Liver (tissue), 9 donors: Measurements from ENCODE around the gene COX18. TPM values are rescaled to one million over a fixed set of nuclear protein-coding genes. Genes with fewer than 3 reads are reported as not detected.
A peak's percentile ranks its signal among the peaks of the same experiment; 100 is the strongest.

Experiments
- DNase-seq: peaks from one replicate; pipeline ENCODE4 v3.0.0-alpha.2; 2017; ENCODE audit warnings: low spot score
- H3K27ac ChIP-seq, 2 donors: one replicate each; pipeline ENCODE4 v1.7.0; 2013; ENCODE audit warnings: inconsistent platforms in 2 of 2, low read length in 2 of 2, control low read depth in 1 of 2, low read depth in 1 of 2, mild to moderate bottlenecking in 1 of 2
- H3K27me3 ChIP-seq, 4 donors: one replicate each; pipeline versions ENCODE4 v1.6.1 to v1.7.0; 2013; ENCODE audit warnings: low read length in 3 of 4, inconsistent platforms in 1 of 4, mild to moderate bottlenecking in 1 of 4, moderate library complexity in 1 of 4; ENCODE audit not compliant: control insufficient read depth in 4 of 4, insufficient read depth in 4 of 4
- H3K36me3 ChIP-seq, 4 donors: one replicate each; pipeline versions ENCODE4 v1.6.1 to v1.7.0; 2013; ENCODE audit warnings: low read length in 3 of 4, mild to moderate bottlenecking in 3 of 4, low read depth in 1 of 4, moderate library complexity in 1 of 4; ENCODE audit not compliant: control insufficient read depth in 4 of 4, insufficient read depth in 3 of 4
- H3K4me1 ChIP-seq, 4 donors: one replicate each; pipeline versions ENCODE4 v1.6.1 to v1.7.0; 2013; ENCODE audit warnings: low read length in 3 of 4, mild to moderate bottlenecking in 3 of 4, moderate library complexity in 1 of 4; ENCODE audit not compliant: control insufficient read depth in 4 of 4, insufficient read depth in 4 of 4
- H3K4me3 ChIP-seq, 3 donors: one replicate each; pipeline versions ENCODE4 v1.6.1 to v1.7.0; 2013; ENCODE audit warnings: low read length in 3 of 3, control low read depth in 1 of 3, low read depth in 1 of 3, mild to moderate bottlenecking in 1 of 3
- H3K9ac ChIP-seq, 2 donors: one replicate each; pipeline ENCODE4 v1.7.0; 2013; ENCODE audit warnings: low read length in 2 of 2, mild to moderate bottlenecking in 2 of 2, moderate library complexity in 2 of 2, control low read depth in 1 of 2, low read depth in 1 of 2
- H3K9me3 ChIP-seq, 4 donors: one replicate each; pipeline versions ENCODE4 v1.6.1 to v1.7.0; 2013; ENCODE audit warnings: low read length in 3 of 4; ENCODE audit not compliant: control insufficient read depth in 4 of 4
- EGR1 ChIP-seq, 2 donors: IDR thresholded peaks; 2 replicates each; pipeline ENCODE4 v1.6.1; 2016 to 2018; ENCODE audit warnings: antibody characterized with exemption in 2 of 2, low read depth in 2 of 2
- FOXA1 ChIP-seq: IDR thresholded peaks from 2 replicates; pipeline ENCODE4 v1.6.1; 2016; ENCODE audit warnings: antibody characterized with exemption
- FOXA2 ChIP-seq: IDR thresholded peaks from 2 replicates; pipeline ENCODE4 v1.6.1; 2016; ENCODE audit warnings: antibody characterized with exemption
- GABPA ChIP-seq, 2 donors: IDR thresholded peaks in 1 of 2; conservative IDR thresholded peaks in 1 of 2; 2 replicates each; pipeline ENCODE4 v1.6.1; 2016; ENCODE audit warnings: antibody characterized with exemption in 2 of 2, mild to moderate bottlenecking in 1 of 2, moderate library complexity in 1 of 2
- HNF4A ChIP-seq, 2 donors: conservative IDR thresholded peaks; 2 replicates each; pipeline ENCODE4 v1.6.1; 2016; ENCODE audit warnings: antibody characterized with exemption in 2 of 2, mild to moderate bottlenecking in 2 of 2
- HNF4G ChIP-seq: IDR thresholded peaks from 2 replicates; pipeline ENCODE4 v1.6.1; 2016; ENCODE audit warnings: antibody characterized with exemption
- JUND ChIP-seq, 2 donors: IDR thresholded peaks; 2 replicates each; pipeline ENCODE4 v1.6.1; 2016; ENCODE audit warnings: antibody characterized with exemption in 2 of 2
- MAX ChIP-seq: IDR thresholded peaks from 2 replicates; pipeline ENCODE4 v1.6.1; 2016; ENCODE audit warnings: antibody characterized with exemption
- RAD21 ChIP-seq, 2 donors: IDR thresholded peaks; 2 replicates each; pipeline ENCODE4 v1.6.1; 2016; ENCODE audit warnings: antibody characterized with exemption in 2 of 2, mild to moderate bottlenecking in 2 of 2
- SP1 ChIP-seq: IDR thresholded peaks from 2 replicates; pipeline ENCODE4 v1.6.1; 2018; ENCODE audit warnings: antibody characterized with exemption, mild to moderate bottlenecking
- YY1 ChIP-seq: IDR thresholded peaks from 2 replicates; pipeline ENCODE4 v1.6.1; 2016; ENCODE audit warnings: antibody characterized with exemption, mild to moderate bottlenecking
- WGBS: extraction: QIAGEN DNeasy Blood & Tissue Kit; methylation state at CpG from one replicate; pipeline ENCODE4 v1.1.7; 2013; 5-methylcytosine and 5-hydroxymethylcytosine counted together
- polyA plus RNA-seq, 2 donors: library from polyadenylated mRNA; stranded (reverse) in 1 of 2; unstranded in 1 of 2; fragments of 200-250 nt in 1 of 2; fragments of >200 nt in 1 of 2; fragmentation: Nextera tagmentation in 1 of 2; extraction: Ambion mirVana in 1 of 2; gene quantifications; one replicate each; pipeline versions ENCODE4 v1.2.1 to v1.2.3, GENCODE V29; 2013 to 2015
- total RNA-seq, 2 donors: library from RNA; depleted of rRNA; stranded (reverse); fragments of >200 nt; gene quantifications; one replicate each; pipeline ENCODE4 v1.2.3, GENCODE V29; 2014
- TF ChIP-seq, protein P1 (sequence below): IDR thresholded peaks from 2 replicates; pipeline ENCODE4 v1.6.1; 2016; ENCODE audit warnings: antibody characterized with exemption
- TF ChIP-seq, protein P2 (sequence below): fragments of 150-350 bp; IDR thresholded peaks from 2 replicates; pipeline ENCODE4 v1.5.1; 2017; ENCODE audit warnings: improper control_type of control experiment, low read depth, low read length; ENCODE audit not compliant: missing input control
- TF ChIP-seq, protein P3 (sequence below): IDR thresholded peaks from 2 replicates; pipeline ENCODE4 v1.6.1; 2016; ENCODE audit warnings: antibody characterized with exemption
- TF ChIP-seq, protein P4 (sequence below): IDR thresholded peaks from 2 replicates; pipeline ENCODE4 v1.6.1; 2016; ENCODE audit warnings: antibody characterized with exemption, mild to moderate bottlenecking
- donor health status: healthy.
- donor health status: healthy.
- donor health status: healthy.
- donor health status: healthy.
- donor health status: healthy.

Gene COX18
- total and polyA plus RNA-seq, 4 donors: 6.2 to 27.3 (median 18.4) TPM

DNA sequence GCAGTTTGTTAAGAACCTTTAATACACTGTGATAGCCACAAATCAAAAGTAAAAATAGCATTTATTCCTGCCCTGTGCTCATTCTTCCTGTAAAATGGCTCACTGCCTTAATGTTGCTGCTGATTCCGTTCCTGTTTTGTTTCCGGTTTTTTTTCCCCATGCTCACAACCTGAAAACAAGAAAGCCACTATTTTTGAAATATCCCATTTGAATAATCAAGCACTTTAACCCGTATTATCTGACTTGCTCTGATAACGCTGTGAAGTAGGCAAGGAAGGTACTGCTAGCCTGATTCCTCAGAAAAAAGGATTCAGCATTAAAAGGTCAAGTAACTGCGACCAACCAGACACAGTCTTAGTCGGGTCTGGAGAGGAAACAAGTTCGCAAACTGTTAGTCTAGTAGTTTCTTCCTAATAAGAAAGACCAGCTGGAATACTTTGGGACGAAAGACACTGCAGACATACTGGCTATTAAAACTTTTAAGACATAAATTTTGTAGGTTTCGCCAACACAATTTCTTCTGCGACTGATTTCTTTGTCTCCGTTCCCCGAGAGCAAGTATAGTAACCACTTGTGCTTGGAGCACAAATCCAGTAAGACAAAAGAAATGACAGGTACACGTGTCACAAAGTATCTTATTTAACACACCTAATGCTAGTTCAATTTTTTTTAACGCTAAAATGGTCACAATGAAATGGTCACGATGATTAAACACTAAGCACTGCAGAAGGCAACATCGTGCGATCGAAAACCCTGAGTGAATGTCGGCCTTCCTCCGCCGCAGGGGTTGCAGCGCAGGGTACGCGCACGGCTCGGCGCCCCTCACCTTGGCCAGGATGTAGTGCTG is 802 bp downstream of the COX18 start (continued):
- TF ChIP-seq, protein P1, sequence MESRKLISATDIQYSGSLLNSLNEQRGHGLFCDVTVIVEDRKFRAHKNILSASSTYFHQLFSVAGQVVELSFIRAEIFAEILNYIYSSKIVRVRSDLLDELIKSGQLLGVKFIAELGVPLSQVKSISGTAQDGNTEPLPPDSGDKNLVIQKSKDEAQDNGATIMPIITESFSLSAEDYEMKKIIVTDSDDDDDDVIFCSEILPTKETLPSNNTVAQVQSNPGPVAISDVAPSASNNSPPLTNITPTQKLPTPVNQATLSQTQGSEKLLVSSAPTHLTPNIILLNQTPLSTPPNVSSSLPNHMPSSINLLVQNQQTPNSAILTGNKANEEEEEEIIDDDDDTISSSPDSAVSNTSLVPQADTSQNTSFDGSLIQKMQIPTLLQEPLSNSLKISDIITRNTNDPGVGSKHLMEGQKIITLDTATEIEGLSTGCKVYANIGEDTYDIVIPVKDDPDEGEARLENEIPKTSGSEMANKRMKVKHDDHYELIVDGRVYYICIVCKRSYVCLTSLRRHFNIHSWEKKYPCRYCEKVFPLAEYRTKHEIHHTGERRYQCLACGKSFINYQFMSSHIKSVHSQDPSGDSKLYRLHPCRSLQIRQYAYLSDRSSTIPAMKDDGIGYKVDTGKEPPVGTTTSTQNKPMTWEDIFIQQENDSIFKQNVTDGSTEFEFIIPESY: no peak
- TF ChIP-seq MAX: peak; percentile 39
- TF ChIP-seq JUND (IDR thresholded peaks at IDR 0.05): no peak
- TF ChIP-seq GABPA (IDR thresholded peaks at IDR 0.05 in 1 of 2, conservative IDR thresholded peaks at IDR 0.05 in 1 of 2): peak in 1 of 2 donors; percentile 33
- no peak for TF ChIP-seq HNF4A (conservative IDR thresholded peaks at IDR 0.05)

- Histone ChIP-seq H3K27me3 (no peaks in the 10 kb centered on the region), H3K4me3 (peak overlapping the region; percentile 61 to 89 (median 84)), H3K4me1 (peaks cover 0 to 14% (median under 1%) of the 10 kb centered on the region in 4 donors), H3K27ac (peak overlapping the region; percentile 95 to 99), H3K9ac (peak overlapping the region; percentile 88 to 90), H3K9me3 (no peaks in the 10 kb centered on the region), H3K36me3 (peaks cover 0 to 14% (median 5%) of the 10 kb centered on the region in 4 donors)
- TF ChIP-seq, protein P1: no peak
- TF ChIP-seq, protein P2, sequence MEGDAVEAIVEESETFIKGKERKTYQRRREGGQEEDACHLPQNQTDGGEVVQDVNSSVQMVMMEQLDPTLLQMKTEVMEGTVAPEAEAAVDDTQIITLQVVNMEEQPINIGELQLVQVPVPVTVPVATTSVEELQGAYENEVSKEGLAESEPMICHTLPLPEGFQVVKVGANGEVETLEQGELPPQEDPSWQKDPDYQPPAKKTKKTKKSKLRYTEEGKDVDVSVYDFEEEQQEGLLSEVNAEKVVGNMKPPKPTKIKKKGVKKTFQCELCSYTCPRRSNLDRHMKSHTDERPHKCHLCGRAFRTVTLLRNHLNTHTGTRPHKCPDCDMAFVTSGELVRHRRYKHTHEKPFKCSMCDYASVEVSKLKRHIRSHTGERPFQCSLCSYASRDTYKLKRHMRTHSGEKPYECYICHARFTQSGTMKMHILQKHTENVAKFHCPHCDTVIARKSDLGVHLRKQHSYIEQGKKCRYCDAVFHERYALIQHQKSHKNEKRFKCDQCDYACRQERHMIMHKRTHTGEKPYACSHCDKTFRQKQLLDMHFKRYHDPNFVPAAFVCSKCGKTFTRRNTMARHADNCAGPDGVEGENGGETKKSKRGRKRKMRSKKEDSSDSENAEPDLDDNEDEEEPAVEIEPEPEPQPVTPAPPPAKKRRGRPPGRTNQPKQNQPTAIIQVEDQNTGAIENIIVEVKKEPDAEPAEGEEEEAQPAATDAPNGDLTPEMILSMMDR: no peak
- TF ChIP-seq YY1: no peak
- TF ChIP-seq FOXA1: no peak
- no peak for TF ChIP-seq JUND (IDR thresholded peaks at IDR 0.05)
- TF ChIP-seq EGR1 (IDR thresholded peaks at IDR 0.05; ENCODE audit: low read depth in 2 of 2): no peak
- TF ChIP-seq RAD21 (IDR thresholded peaks at IDR 0.05): no peak
- TF ChIP-seq, protein P3, sequence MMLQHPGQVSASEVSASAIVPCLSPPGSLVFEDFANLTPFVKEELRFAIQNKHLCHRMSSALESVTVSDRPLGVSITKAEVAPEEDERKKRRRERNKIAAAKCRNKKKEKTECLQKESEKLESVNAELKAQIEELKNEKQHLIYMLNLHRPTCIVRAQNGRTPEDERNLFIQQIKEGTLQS: no peak
- no peak for TF ChIP-seq HNF4G
- no peak for TF ChIP-seq FOXA2
- TF ChIP-seq SP1: no peak
- TF ChIP-seq, protein P4, sequence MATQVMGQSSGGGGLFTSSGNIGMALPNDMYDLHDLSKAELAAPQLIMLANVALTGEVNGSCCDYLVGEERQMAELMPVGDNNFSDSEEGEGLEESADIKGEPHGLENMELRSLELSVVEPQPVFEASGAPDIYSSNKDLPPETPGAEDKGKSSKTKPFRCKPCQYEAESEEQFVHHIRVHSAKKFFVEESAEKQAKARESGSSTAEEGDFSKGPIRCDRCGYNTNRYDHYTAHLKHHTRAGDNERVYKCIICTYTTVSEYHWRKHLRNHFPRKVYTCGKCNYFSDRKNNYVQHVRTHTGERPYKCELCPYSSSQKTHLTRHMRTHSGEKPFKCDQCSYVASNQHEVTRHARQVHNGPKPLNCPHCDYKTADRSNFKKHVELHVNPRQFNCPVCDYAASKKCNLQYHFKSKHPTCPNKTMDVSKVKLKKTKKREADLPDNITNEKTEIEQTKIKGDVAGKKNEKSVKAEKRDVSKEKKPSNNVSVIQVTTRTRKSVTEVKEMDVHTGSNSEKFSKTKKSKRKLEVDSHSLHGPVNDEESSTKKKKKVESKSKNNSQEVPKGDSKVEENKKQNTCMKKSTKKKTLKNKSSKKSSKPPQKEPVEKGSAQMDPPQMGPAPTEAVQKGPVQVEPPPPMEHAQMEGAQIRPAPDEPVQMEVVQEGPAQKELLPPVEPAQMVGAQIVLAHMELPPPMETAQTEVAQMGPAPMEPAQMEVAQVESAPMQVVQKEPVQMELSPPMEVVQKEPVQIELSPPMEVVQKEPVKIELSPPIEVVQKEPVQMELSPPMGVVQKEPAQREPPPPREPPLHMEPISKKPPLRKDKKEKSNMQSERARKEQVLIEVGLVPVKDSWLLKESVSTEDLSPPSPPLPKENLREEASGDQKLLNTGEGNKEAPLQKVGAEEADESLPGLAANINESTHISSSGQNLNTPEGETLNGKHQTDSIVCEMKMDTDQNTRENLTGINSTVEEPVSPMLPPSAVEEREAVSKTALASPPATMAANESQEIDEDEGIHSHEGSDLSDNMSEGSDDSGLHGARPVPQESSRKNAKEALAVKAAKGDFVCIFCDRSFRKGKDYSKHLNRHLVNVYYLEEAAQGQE: no peak
- no peak for TF ChIP-seq GABPA (IDR thresholded peaks at IDR 0.05 in 1 of 2, conservative IDR thresholded peaks at IDR 0.05 in 1 of 2)
- TF ChIP-seq HNF4A (conservative IDR thresholded peaks at IDR 0.05): no peak
- WGBS: 55% methylated on average over 4 of the region's 4 CpGs
- no peak for DNase-seq
Measured at GRCh38 chr4:73067971-73068394, 1.5 kb downstream of the COX18 start.
